Renal cortical epithelial cell (primary cell): ENCODE results near the gene KHDC4. TPM values are rescaled to one million over a fixed set of nuclear protein-coding genes. Genes with fewer than 3 reads are reported as not detected.

Experiments
- DNase-seq: peaks from one replicate; pipeline ENCODE4 v3.0.0-alpha.2; 2011; ENCODE audit warnings: low read depth
- total RNA-seq: library from RNA; depleted of rRNA; stranded (reverse); fragments of >200 nt; gene quantifications from 2 replicates; pipeline ENCODE4 v1.2.3, GENCODE V29; 2014

KHDC4 gene
- total RNA-seq, result 16.8 and 39.1 TPM in 2 replicates

DNA sequence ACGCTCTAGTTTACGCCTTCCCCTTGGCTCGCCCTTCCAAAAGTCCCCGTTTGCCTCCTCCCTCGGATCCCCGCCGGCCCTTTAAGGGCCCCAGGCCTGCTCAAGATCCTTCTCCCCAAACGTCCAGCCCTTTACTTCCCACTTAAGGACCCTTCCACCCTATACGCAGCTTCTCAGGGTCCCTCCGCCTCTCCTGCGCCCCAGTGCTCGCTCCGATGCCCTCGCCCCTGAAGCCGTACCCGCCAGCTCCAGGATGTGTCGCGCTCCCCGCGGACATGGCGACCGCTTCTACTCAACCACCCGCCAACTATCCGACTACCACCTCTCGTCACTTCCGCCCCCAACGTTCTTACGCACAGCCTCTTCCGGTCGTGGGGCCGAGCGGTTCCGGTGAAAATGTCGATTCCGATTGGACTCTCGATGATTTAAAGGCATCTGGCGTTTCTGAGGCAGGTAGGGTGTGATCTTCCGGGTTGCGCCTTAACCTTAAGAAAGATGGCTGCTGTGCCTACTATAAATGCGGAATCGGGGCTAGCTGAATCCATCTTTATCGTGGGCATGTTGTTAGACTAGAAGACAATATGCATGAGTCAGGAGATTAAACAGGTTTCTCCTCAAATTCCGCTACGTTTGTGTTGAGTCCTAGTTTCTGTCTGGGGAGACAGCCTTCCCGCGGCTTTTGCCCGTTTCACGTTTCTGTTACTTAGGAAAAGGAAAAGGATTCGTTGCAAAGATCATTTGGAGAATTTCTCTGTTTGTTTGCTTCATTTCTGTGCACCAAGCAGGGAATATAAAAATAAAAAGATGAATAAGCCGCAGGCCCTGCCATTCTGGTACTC is at the start of gene KHDC4:
TSS of gene KHDC4 (minus strand) at position 317 of the 839 bp plus-strand sequence. CDS start at position 277, 40 bp downstream.
- peak; percentile 99 for DNase-seq

DNA sequence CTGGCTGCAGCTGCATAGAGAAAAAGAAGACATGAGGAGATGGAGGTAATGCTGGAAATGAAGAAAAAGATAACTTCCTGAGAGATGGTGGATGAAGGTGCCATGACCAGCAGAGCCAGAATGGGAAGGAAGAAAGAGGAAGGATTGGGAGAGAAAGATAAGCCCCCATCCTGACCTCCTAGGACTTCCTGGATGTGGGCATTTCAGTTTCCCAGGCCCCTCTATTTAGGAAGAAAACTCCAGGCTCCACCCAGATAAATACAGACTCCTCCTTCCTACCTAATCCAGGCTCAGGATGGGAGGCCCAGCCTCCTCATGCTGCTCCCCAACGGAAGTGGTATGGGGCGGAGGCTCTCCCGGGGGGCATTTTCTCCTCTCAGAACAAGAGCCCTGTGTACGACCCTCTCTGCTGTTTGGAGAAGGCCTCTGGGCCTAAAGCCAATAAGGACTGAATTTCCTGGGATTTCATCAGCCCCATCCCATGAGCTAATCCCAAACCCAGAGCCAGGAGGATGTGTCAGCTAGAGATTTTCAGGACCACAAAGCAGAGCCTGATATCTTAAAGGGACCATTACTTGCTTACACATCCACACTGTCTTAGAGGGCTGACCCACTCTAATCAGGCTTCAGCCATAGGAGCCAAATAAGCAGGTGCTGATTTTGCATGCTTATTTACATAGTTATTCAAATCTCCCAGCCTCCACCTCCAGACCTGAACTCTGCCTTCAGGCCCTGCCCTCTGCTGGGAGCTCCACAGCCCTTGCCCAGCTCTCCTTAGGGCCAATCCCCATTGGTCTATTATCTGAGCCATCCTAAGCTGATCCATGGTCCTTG is 49.2 kb upstream of the KHDC4 start:
- DNase-seq, result peak; percentile 62

DNA sequence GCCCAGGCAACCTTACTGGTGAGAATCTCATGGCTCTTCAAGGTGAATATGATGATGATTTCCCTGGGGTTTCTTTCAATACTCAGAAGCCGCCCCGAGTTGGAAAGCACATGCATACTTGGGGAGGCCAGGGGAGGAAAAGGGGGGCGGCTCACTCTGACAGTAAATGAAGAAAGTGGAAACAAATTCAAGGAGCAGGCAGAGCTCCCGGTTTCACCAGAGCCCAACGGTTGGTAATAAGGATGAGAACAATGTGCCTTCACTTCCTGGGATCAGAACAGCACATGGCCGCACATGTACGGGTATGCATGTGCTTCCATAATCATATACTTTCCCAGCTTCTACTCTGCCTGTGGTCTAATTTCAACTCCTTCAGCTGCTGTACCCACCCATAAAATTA is 47.9 kb upstream of the KHDC4 start:
- no peak for DNase-seq

DNA sequence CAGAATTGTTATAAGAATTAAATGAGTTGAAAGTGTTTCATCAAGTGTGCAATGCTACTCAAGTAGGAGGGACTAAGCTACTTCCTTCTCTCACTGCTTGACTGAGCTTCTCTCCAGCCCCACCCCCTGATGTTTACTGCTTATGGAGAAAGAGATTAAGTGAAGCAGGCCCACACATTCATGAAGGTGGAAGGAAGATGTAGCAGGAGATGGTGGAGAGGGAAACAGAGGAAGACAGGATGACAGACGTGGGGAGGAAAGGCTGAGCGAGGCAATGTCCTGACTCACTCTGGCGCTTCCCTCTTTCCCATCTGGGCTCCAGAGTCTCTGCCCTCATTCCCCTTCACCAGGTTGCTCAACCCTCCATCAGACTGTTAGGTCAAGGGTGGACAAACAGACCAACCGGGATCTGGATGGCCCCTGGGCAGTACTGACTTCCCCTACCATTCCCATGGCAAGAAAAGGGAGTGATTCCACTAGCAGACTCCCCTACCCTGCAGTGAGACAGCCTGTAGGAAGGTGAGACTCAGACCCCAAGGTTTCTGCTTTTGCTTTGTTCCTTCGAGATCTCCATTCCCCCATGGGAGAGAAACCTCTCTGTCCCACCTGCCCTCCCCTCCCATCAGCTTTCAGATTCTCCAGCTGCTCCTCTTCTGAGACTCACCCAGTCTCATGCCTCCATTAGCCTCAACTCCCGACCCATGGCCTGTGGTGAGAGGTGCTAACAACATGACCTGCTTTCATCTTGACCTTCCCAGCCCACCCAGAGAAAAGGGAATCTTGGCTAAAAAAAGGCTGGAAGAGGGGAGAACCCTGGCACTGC is 47.3 kb upstream of the KHDC4 start:
- peak; percentile 82 for DNase-seq

DNA sequence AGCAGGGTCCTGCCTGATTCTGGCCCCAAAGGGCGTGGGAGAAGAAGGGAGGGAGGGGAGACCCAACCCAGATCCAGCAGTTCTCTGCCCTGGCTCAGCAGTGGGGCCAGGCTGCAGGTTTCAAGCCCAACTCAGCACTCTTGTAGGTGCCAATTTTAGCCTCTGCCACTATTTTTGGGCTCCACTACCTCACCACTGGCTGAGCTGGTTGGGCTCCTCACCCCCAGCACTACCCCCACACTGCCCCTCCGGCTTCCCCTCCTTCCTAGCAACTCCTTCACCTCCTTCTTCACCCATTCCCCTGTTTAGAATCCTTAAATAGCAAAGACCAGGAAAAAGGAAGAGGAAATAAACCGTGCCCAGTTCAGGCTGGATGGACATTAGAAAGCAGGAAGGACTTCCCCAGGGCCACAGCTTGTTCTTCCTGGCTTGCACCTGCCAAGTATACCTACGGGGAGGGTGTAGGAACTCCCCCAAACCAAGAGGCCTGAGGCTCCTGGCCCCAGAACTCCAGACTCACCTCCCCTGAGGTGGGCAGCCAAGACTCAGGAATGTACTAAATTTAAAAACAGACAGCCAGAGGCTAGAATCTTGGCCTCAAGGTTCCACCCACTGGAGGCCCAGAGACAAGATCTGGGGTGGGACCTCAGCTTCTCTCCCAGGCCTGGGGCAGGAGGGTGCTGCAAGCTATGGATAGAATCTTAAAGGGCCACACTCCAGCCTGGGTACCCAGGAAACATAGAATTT is 45.6 kb upstream of the KHDC4 start:
- no peak for DNase-seq

DNA sequence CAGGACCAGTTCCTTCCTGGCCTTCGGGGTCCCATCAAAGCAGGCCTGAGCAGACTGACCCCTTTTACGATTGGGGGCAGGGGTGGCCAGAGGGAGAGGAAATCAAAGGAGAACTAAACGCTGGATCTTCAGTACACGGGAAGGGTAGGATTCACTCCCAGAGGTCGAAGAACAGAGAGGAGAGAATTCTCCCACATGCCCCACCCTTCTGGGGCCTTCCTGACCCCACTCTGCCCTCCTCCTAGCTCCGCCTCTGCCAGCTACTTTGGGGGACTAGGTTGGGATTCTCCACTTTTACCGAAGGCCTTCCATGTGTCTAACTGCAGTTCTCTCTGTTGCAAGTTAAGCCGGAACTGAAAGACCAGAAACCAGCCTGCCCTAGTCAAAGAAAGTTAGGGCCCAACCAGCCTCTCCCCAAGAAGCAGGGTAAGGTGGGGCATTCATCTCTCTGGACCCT is 44.8 kb upstream of the KHDC4 start:
- no peak for DNase-seq

DNA sequence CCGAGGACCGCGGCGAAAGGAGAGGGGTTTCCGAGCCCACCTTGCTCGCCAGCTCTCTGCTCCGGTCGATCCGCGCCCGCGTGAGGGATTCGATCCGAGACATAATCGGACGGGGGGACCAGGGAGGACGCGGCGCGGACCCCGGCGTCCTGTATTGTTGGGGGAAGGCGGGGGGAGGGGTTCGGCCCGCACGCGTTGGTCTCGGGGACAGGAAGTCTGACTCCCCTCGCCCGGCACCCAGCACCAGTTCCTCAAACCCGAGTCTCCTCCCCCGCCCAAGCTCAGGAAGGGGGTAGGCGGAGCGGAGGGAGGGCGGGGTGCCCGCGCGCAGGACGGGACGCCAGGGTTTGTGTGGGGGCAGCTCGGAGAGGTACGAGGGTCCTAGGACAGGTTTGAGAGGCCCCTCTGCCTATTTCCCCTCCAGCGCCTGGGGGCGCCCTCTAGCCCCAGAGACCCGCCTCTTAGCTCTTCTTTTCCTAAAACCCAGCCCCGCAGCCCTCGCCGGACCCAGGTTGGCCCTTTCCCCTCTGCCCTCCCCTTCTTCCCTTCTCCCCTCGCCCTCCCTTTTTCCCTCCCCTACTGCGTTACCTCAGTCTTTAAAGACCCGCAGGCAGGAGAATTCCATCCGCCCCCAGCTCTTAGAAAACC is 44.2 kb upstream of the KHDC4 start, which contains the start of gene ARHGEF2:
TSS of gene ARHGEF2 (minus strand) at position 223 of the 648 bp plus-strand sequence. CDS start at position 103, 120 bp downstream.
- no peak for DNase-seq

DNA sequence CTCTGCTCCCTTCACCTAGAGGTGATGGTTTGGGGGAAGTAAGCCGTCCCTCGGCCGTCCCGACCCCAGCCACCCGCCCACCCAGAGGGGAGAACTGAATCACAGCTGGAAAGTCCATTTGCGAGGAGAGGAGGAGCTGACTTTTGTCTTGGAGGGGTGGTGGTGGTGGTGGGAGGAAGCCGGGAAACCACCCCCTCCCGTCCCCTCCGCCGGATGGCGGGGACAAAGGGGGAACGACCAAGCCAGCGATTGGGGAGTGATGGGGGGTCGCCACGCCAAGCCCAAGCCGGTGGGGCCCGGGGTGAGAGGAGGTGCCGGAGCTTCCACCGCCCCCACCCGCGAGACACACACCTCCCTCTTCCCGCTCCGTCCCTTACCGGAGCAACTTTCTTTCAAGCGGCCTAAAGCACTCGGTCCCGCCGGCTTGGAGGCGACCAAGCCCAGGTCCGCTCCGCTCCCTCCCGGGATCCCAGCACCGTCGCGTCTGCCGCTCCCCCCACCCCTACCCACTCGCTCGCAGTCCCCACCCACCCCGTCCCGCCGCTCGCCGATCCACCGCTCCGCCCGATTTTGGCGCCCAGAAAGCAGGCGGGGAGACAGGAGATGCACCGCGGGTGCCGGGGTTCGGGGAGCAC is 43.6 kb upstream of the KHDC4 start:
- DNase-seq, result no peak

DNA sequence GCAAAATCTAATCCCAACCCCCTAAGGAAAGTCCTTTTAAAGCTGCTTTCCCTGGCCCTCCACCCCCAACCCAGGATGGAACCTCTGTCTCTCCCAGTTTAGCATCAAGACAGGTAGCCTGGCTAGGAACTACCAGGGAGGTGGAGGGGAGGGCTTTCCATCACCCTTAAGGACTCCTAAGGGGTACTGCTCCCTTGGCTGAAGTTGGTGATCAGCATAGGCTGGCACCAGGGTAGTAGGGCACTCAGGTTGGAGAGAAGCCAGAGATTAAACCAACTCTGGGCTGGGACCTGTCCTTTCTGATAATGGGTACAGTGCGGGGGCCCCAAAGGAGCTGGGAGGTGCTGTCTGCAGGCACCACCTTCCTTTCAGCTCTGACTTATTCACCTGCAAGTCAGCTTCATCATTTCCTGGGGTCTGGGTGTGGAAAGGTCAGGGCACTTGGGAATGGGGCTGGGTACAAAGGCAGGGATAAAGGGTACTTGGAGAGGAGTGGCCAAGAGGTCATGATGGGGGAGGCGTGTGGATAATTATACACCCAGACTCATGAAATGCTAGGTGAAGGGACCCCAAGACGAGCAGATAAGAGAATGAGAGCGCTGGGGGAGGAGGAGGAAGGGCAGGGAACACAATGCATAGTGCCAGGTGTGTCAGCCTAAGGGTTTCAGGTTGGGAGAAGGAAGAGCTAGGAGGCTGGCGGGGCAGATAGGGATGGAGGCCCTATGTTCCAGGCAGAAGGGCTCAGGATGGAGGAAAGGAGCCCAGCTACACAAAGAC is 42.9 kb upstream of the KHDC4 start:
- DNase-seq, result no peak

DNA sequence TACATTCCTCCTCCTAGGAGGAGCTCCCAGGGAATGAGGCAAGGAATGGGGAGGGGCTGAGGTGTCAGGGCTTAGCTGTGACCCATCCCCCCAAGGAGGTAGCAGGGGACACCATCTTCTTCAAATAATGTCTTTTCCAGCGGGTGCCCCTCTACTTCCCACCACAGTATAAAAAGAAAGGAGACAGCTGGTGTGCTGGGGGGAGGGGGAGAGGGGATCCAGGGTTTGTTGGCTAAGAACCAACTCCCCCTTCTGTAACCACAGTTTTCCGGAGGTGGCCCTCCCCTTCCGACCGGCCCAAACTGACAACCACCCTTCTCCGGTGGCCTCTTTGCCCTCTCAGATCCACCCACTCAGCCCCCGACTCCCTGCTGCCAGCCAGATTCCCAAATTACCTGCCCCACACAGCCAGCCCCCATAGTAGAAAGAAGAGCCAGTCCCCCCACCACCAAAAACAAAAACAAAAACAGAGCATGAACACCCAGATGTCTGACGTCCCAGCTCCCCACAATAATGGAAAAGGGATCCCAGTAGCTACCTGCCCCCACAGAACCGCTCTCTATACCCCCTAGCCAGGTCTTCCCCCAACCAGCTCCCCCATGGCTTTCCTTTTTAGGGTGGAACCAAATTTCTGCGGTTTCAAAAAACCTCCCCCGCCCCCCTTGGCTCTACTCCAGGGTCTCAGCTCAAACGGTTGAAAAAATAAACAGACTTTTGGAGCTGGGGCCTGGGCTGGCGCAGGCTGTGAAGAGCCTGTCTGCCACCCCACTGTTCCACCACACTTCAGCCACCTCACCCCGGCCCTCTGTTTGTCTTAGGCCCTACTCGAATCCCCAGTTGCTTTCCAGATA is 42.1 kb upstream of the KHDC4 start:
- peak; percentile 35 for DNase-seq

DNA sequence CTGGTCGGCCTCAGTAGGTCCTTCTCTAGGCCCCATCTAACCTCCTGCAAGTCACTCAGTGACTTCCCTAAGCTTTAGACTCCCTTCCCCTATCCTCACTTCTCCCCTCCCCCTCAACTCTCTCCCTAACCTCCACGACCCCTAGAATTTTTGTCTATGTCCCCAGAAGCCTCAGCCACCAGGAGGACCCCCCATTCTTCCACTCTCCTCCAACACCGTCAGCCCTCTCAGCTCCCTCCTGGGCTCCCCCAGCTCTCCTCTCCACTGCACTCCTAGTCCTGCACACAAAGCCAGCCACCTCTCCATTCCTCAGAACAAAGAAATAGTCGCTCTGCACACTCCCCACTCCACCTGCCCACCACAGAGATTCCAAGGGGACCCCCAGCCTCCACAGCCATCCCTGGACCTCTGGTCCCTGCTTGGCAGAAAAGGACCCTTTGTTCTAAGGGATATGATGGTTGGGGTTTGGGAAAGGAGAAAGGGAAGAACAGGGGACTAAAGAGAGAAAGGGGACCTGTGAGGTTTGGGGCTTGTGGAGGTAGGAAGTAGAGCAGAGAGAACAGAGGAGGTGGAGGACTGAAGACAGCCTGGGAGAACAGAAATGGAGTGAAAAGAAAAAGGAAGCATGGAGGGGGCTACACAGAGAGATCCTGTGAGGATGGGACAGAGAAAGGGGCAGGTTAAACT is 41.3 kb upstream of the KHDC4 start:
- no peak for DNase-seq

DNA sequence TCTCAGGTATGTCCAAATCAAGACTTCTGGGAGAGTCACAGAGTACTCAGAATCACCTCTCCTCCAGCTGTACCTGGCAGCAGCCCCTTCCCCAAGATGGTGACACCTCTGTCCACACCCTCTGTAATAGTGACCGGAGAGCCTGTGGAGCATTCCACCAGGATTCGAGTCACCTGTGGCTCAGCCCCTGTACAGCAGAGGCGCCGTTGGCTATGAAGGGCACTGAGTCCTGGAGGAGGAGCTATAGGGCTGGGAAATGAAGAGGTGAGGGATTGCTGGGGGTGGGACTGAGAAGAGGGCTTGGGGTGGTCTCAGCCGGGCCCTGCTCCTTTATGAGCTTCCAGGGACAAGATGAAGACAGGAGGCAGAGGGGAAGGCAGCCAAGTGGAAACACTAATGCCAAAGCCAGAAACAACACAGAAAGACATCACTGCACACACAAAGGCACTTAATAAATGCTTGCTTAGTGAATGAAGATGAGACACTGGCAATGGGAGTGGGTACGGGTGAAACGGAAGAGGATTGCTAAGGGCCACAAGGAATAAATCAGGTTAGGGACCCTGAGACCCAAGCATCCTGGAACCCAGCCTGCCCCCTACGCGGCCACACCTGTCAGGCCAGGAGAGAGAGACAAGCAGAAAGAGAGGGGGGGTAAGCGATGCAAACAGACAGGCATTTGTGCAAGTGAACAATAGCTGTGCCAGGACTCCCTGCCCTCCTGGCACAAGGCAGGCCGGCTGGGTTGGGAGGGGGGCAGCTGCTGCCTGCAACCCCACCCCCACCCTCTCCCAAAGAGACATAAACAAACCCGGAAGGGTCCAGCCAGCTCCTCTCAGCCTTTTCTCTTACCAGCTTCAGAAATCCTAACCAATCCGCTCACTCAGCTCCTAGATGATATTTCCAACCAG is 40.2 kb upstream of the KHDC4 start:
- DNase-seq, result no peak

DNA sequence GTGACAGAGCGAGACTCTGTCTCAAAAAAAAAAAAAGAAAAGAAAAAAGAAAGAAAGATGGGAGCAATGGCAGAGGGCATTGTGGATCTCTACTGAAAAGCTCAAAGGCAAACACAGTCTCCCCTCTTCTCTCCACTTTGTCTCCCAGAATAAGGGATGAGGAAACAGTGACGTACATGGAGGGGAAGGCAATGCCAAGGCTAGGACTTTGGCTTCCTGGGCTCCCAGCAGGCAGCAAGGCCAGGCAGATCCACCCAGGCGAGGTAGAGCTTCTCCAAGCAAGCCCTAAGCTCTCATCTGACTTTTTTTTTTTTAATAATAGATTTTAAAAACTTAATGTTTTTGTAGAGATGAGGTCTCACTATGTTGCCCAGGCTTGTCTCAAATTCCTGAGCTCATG is 39.5 kb upstream of the KHDC4 start:
- DNase-seq, result no peak

DNA sequence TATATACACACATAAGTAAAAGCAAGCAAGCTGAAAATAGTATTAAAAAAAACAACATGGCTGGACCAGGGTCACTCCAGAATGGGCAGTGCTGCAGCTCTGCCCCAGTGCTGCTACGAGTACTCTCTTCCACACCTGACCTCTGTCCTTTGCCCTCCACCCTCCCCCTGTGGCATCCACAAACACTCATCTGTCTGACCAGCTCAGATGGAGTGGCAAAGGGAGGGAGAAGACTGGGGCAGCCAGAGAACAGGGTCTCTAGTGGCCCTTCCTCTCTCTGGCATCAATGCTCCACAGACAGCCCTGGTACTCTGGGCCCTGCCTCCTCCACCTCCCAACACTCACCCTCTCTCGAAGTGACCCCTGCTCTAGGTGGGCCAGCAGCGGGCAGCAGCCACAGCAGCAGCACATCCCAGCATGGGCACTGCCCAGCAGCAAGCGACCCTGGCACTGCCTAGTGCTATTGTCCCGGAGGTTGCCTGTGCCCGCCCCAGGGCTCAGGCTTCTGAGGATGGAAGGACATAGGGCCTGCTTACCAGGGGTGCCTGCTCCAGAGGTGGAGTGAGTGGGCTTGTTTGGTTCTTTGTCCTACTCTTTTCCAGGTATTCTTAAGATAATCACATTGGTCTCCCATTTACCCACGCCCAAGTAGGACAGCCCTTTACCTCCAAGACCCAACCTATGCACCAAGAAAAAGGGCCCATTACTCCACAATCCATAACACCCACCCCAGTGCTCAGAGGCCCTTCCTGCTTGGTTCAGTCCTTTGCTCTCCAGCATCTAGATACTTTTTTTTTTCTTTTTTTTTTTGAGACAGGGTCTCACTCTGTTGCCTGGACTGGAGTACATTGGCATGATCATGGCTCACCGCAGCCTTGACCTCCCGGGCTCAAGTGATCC is 37.9 kb upstream of the KHDC4 start:
- no peak for DNase-seq

DNA sequence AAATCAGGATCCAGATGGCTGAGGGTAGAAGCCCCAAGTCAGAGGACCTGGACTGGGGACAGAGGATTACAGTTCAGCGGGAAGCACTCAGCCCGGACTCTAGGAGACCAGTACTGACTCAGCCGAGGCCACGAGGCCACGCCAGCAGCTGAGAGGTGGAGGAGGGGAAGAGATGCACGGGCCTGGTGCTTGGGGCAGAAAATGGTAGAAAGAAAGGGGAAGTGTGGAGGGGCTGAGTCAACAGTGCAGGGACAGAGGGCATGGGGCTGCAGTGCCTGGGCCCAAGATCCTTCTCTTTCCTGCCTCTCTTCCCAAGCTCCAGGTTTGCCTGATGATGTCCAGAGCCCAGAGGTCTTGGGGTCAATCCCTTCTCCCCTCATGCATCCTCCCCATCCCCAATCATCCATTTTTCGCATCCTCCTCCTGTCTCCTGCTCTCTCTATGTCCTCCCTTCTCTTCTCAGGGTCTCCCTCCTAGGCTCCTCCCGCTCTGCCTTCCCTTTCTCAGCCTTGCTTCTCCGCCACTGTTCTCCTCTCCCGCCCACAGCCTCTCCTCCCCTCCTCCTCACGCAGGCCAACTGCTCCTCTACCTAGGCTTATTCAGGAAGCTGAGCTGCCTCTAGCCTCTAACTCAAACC is 36.4 kb upstream of the KHDC4 start:
- peak; percentile 57 for DNase-seq
